ENCODE data around the gene ZNF141. TPM values are rescaled to one million over a fixed set of nuclear protein-coding genes. Genes with fewer than 3 reads are reported as not detected.
"Not testable (repeated sequence)": the region's sequence is repeated elsewhere in the genome, so short reads cannot be mapped to it uniquely, and the experiment has no call there.

ZNF141 gene
- polyA plus RNA-seq, 1 donor from 2014 or later = 19.0 TPM

DNA sequence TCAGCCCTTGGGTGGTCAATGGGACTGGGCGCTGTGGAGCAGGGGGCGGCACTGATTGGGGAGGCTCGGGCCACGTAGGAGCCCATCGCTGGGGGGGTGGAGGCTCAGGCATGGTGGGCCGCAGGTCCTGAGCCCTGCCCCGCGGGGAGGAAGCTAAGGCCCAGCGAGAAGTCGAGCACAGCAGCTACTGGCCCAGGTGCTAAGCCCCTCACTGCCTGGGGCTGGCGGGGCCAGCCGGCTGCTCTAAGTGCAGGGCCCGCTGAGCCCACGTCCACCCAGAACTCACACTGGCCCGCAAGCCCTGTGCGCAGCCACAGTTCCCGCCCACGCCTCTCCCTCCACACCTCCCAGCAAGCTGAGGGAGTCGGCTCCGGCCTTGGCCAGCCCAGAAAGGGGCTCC, 66.4 kb downstream of the ZNF141 start:
- H3K9ac ChIP-seq (ENCODE audit: low read length) = no peak overlapping the region
- H3K9me3 ChIP-seq (ENCODE audit: low read length) = no peaks in the 10 kb centered on the region
- no peaks in the 10 kb centered on the region for H3K27me3 ChIP-seq (ENCODE audit: insufficient read depth, low read depth, low read length)
- H3F3A ChIP-seq (ENCODE audit: insufficient read depth, low read length, poor library complexity, severe bottlenecking) = no peaks in the 10 kb centered on the region
- no peak overlapping the region for H3K4me3 ChIP-seq (ENCODE audit: low read length)
- no peaks in the 10 kb centered on the region for H3K36me3 ChIP-seq (ENCODE audit: insufficient read depth, low read length)
- H3K27ac ChIP-seq (ENCODE audit: low read length) = no peak overlapping the region
- H3K4me2 ChIP-seq (ENCODE audit: low read length) = no peak overlapping the region
- TF ChIP-seq, protein P1, sequence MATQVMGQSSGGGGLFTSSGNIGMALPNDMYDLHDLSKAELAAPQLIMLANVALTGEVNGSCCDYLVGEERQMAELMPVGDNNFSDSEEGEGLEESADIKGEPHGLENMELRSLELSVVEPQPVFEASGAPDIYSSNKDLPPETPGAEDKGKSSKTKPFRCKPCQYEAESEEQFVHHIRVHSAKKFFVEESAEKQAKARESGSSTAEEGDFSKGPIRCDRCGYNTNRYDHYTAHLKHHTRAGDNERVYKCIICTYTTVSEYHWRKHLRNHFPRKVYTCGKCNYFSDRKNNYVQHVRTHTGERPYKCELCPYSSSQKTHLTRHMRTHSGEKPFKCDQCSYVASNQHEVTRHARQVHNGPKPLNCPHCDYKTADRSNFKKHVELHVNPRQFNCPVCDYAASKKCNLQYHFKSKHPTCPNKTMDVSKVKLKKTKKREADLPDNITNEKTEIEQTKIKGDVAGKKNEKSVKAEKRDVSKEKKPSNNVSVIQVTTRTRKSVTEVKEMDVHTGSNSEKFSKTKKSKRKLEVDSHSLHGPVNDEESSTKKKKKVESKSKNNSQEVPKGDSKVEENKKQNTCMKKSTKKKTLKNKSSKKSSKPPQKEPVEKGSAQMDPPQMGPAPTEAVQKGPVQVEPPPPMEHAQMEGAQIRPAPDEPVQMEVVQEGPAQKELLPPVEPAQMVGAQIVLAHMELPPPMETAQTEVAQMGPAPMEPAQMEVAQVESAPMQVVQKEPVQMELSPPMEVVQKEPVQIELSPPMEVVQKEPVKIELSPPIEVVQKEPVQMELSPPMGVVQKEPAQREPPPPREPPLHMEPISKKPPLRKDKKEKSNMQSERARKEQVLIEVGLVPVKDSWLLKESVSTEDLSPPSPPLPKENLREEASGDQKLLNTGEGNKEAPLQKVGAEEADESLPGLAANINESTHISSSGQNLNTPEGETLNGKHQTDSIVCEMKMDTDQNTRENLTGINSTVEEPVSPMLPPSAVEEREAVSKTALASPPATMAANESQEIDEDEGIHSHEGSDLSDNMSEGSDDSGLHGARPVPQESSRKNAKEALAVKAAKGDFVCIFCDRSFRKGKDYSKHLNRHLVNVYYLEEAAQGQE (IDR thresholded peaks at IDR 0.05; ENCODE audit: borderline replicate concordance) = no peak
- TF ChIP-seq, protein P2, sequence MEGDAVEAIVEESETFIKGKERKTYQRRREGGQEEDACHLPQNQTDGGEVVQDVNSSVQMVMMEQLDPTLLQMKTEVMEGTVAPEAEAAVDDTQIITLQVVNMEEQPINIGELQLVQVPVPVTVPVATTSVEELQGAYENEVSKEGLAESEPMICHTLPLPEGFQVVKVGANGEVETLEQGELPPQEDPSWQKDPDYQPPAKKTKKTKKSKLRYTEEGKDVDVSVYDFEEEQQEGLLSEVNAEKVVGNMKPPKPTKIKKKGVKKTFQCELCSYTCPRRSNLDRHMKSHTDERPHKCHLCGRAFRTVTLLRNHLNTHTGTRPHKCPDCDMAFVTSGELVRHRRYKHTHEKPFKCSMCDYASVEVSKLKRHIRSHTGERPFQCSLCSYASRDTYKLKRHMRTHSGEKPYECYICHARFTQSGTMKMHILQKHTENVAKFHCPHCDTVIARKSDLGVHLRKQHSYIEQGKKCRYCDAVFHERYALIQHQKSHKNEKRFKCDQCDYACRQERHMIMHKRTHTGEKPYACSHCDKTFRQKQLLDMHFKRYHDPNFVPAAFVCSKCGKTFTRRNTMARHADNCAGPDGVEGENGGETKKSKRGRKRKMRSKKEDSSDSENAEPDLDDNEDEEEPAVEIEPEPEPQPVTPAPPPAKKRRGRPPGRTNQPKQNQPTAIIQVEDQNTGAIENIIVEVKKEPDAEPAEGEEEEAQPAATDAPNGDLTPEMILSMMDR (IDR thresholded peaks at IDR 0.05; ENCODE audit: poor library complexity, severe bottlenecking) = no peak
- H3K79me2 ChIP-seq (replicated peaks; ENCODE audit: insufficient read depth, low read length) = no peaks in the 10 kb centered on the region
- no peaks in the 10 kb centered on the region for H3K9me2 ChIP-seq (ENCODE audit: insufficient read depth, low read length)
- no peaks in the 10 kb centered on the region for H4K20me1 ChIP-seq (ENCODE audit: insufficient read depth)
- no peak overlapping the region for H2AFZ ChIP-seq (ENCODE audit: low read depth, low read length)

DNA sequence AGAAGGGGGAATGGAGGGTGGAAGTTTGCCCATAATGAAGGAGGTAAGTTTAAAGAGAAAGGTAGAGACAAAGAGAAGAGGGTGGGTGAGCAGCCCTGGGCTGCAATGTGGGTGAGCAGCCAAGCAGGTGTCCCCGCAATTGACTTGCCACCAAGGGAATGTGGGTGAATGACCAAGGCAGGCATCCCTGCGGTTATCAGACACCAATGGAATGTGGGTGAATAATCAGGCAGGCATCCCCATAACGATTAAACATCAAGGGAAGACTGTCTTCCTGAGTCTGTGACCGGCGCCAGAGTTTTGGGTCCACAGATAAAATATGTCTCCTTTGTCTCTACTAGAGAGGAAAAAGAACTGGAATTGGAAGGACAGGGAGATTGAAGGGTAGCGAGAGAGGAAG, 70.7 kb downstream of the ZNF141 start:
- not testable (repeated sequence) for H3K79me2 ChIP-seq (replicated peaks; ENCODE audit: insufficient read depth, low read length); H3K9ac ChIP-seq (ENCODE audit: low read length); H4K20me1 ChIP-seq (ENCODE audit: insufficient read depth); H3K4me3 ChIP-seq (ENCODE audit: low read length); H3K36me3 ChIP-seq (ENCODE audit: insufficient read depth, low read length); H3K27me3 ChIP-seq (ENCODE audit: insufficient read depth, low read depth, low read length); H3K4me2 ChIP-seq (ENCODE audit: low read length); H3F3A ChIP-seq (ENCODE audit: insufficient read depth, low read length, poor library complexity, severe bottlenecking); H3K27ac ChIP-seq (ENCODE audit: low read length); H2AFZ ChIP-seq (ENCODE audit: low read depth, low read length); H3K9me3 ChIP-seq (ENCODE audit: low read length); H3K9me2 ChIP-seq (ENCODE audit: insufficient read depth, low read length)

DNA sequence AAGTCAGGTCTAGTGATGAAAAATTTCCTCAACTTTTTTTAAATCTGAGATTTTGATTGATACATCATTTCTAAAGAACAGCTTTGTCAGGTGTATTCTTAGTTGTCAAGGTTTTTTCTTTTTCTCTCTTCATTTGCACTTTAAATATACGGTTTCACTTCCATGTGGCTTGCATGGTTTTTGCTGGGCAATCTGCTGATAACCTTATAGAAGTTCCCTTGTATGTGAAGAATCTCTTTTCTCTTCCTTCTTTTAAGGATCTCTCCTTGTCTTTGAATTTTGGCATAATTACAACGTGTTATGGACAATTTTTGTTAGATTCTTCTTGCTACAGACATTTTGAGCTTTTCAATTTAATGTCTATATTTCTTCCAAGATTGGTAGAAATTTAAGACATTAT, 85.0 kb downstream of the ZNF141 start:
- H3K79me2 ChIP-seq (replicated peaks; ENCODE audit: insufficient read depth, low read length) = no peaks in the 10 kb centered on the region
- H3K36me3 ChIP-seq (ENCODE audit: insufficient read depth, low read length) = peaks cover 6% of the 10 kb centered on the region
- H3K27ac ChIP-seq (ENCODE audit: low read length) = no peak overlapping the region
- peaks cover 35% of the 10 kb centered on the region for H3K9me3 ChIP-seq (ENCODE audit: low read length)
- H3K27me3 ChIP-seq (ENCODE audit: insufficient read depth, low read depth, low read length) = no peaks in the 10 kb centered on the region
- no peak for TF ChIP-seq MXI1 (conservative IDR thresholded peaks at IDR 0.05; ENCODE audit: poor library complexity, severe bottlenecking)
- no peak for TF ChIP-seq EZH2 (IDR thresholded peaks at IDR 0.05; ENCODE audit: borderline replicate concordance, insufficient read depth, low read length, poor library complexity, severe bottlenecking)
- TF ChIP-seq, protein P2 (IDR thresholded peaks at IDR 0.05; ENCODE audit: poor library complexity, severe bottlenecking) = no peak
- TF ChIP-seq SMC3 (conservative IDR thresholded peaks at IDR 0.05; ENCODE audit: poor library complexity) = no peak
- TF ChIP-seq RAD21 (conservative IDR thresholded peaks at IDR 0.05) = no peak
- no peak overlapping the region for H2AFZ ChIP-seq (ENCODE audit: low read depth, low read length)
- no peak overlapping the region for H3K9ac ChIP-seq (ENCODE audit: low read length)
- H3K4me2 ChIP-seq (ENCODE audit: low read length) = no peak overlapping the region
- no peaks in the 10 kb centered on the region for H3F3A ChIP-seq (ENCODE audit: insufficient read depth, low read length, poor library complexity, severe bottlenecking)
- H3K4me3 ChIP-seq (ENCODE audit: low read length) = no peak overlapping the region
- no peaks in the 10 kb centered on the region for H3K9me2 ChIP-seq (ENCODE audit: insufficient read depth, low read length)
- no peaks in the 10 kb centered on the region for H4K20me1 ChIP-seq (ENCODE audit: insufficient read depth)

Small RNAs within 50 kb of the gene (small RNA-seq; reads per million reads assigned to genes)
- gene AC079140.2 (0 reads per million in 3 experiments), gene MIR571 (0 reads per million in 3 experiments), gene ZNF519P4 (0 reads per million in 3 experiments)

Other genes with a start within 250 kb of the ZNF141 start
- gene ZNF718, start 213.3 kb upstream of the ZNF141 start, polyA plus RNA-seq = 11.4 and 12.8 TPM in 2 replicates
- gene ZNF732, start 32.3 kb upstream of the ZNF141 start, polyA plus RNA-seq = 0.26 TPM in 1 of 2 replicates, not detected in the other
- gene ZNF721, start 161.3 kb downstream of the ZNF141 start, polyA plus RNA-seq = 43.3 and 47.1 TPM in 2 replicates
- gene PIGG, start 161.4 kb downstream of the ZNF141 start, polyA plus RNA-seq = 53.5 and 60.4 TPM in 2 replicates
- gene TMEM271, start 238.5 kb downstream of the ZNF141 start, polyA plus RNA-seq = 16.0 and 20.4 TPM in 2 replicates

Data from neural cell (in vitro differentiated cells).